GM12872 (cell line): ENCODE results near the gene CARD8.

Experiments used
- TF ChIP-seq, protein P1 (sequence below): IDR thresholded peaks from 3 replicates; pipeline ENCODE4 v1.5.1; 2011; ENCODE audit warnings: low read depth, mild to moderate bottlenecking, low read length, moderate library complexity; ENCODE audit not compliant: insufficient read depth

CARD8 gene

DNA sequence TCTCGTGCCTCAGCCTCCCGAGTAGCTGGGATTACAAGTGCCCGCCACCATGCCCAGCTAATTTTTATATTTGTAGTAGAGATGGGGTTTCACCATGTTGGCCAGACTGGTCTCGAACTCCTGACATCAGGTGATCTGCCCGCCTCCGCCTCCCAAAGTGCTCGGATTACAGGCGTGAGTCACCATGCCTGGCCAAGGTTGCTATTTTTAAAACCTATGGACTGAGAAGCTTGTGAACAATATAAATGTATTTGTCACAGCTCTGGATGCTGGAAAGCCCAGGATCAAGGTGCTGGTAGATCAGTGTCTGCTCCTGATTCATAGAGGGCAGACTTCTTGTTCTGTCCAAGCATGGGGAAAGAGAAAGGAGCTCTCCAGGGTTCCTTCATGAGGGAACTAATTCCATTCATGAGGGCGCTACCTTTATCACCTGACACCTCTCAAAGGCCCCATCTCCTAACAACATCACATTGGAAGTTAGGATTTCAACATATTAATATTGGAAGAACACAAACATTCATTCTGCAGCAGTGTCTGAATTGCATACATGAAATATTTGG lies 16.1 kb downstream of the CARD8 start:
- TF ChIP-seq, protein P1, sequence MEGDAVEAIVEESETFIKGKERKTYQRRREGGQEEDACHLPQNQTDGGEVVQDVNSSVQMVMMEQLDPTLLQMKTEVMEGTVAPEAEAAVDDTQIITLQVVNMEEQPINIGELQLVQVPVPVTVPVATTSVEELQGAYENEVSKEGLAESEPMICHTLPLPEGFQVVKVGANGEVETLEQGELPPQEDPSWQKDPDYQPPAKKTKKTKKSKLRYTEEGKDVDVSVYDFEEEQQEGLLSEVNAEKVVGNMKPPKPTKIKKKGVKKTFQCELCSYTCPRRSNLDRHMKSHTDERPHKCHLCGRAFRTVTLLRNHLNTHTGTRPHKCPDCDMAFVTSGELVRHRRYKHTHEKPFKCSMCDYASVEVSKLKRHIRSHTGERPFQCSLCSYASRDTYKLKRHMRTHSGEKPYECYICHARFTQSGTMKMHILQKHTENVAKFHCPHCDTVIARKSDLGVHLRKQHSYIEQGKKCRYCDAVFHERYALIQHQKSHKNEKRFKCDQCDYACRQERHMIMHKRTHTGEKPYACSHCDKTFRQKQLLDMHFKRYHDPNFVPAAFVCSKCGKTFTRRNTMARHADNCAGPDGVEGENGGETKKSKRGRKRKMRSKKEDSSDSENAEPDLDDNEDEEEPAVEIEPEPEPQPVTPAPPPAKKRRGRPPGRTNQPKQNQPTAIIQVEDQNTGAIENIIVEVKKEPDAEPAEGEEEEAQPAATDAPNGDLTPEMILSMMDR = no peak

DNA sequence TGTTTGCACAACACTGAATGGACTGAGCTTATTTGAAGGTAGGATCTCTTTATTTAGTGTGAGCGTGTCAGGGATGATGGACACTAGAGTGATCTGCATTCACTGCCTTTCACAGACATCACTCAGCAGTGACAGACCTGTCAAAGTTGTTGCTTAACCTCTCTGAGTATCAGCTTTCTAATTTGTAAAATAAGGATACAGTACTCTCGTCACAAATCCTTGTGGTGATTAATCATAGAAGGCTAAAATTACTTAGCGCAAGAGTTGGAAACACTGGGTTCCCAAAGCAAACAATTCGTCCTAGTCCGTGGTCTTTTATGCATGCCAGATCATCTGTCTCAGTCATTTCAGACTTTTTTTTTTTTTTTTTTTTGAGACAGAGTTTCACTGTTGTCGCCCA lies 16.6 kb downstream of the CARD8 start:
- TF ChIP-seq, protein P1 = no peak

DNA sequence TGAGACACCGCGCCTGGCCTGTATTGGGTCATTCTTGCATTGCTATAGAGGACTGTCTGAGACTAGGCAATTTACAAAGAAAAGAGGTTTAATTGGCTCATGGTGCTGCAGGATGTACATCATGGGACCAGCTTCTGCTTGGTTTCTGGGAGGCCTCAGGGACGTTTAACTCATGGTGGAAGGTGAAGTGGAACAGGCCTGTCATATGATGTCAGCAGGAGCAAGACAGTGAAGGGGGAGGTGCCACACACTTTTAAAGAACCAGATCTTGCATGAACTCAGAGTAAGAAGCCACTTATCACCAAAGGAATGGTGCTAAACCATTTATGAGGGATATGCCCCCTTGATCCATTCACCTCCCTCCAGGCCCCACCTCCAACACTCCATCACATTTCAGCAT lies 18.7 kb downstream of the CARD8 start:
- TF ChIP-seq, protein P1 = no peak

DNA sequence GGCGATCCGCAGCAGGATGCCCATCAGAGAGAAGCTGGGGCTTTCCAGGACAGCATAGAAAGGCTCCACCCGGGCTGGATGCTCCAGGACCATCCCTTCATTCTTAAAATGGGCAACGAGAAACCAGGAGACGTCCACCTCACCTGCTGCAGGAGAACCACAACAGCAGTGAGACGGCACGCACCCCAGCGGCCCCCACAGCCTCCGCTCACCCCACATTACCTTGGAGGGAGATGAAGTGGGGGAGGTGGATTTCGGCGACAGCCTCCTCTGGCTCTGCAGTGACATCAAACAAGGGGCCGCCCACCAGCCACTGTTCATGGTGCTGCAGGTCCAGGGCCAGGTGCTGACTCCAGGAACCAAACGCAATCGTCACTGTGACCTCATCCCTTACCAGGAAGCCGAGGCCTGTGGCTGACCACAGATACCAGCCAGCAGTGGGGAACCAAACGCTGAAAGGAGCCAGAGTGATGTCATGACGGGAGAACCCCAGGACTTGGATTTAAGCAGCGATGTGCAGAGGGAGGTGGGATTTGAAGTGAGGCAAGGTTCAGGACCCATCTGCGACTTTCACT lies 25.1 kb downstream of the CARD8 start:
- TF ChIP-seq, protein P1 = no peak

DNA sequence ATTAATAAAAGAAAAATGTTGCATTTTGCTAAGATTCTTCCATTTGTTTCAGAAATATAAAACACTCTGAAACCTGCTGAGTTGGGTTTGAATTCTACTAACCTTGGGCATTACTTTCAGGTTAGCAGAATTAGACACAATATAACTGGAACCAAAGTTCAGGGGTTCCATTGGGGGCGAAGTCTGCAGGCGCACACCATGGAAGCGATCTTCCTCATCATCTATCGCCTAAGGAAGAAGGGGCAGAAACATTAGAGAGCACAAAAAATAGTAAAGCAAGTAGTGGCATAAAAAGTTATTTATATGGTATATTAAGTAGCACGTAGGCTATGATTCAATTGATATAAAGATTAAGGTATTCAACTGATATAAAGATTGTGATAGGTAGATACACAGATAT lies 34.1 kb downstream of the CARD8 start:
- TF ChIP-seq, protein P1 = no peak

DNA sequence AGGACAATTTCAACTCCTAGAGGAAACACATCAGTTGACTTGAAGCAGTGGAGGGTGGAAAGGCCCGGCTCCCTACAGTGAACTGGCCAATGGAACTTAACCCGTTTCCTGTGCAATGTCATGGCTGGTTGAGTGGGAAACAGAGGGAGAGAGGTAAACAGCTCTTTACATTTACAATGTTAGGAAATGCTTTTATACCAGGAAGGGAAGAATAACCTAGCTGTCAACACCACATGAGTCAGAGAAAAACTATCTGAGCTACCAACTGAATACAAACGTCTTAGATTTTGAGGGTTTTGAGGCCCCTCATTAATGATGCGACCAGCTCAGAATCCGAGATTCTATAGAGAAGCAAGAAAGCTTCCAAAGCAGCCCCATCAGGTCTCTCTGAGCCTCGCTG lies 36.7 kb downstream of the CARD8 start:
- TF ChIP-seq, protein P1 = no peak

DNA sequence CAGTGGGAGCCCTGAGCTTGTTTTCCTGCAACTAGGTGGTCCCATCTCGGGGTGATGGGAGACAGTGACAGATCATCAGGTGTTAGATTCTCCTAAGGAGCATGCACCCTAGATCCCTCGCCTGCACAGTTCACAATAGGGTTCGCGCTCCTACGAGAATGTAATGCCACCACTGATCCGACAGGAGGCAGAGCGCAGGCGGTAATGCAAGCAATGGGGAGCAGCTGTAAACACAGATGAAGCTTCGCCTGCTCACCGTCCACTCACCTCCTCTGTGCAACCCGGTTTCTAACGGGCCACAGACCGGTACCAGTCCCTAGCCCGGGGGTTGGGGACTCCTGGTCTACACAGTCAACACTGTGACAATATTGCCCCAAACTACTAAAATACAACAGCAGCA lies 38.8 kb downstream of the CARD8 start:
- TF ChIP-seq, protein P1 = no peak
